HEK293 (cell line): ENCODE data around the gene ATP4A.

Source experiments
- BCL11A ChIP-seq: fragments of 450-650 bp; formaldehyde crosslinking; IDR thresholded peaks from 2 replicates; pipeline ENCODE4 v1.5.1; 2016; ENCODE audit warnings: low read depth, missing biosample characterization, missing genetic modification characterization
- CTCF ChIP-seq: fragments of 450-650 bp; formaldehyde crosslinking; IDR thresholded peaks from 2 replicates; pipeline ENCODE4 v1.5.1; 2016; ENCODE audit warnings: missing biosample characterization, missing genetic modification characterization
- REST ChIP-seq: fragments of 450-650 bp; formaldehyde crosslinking; IDR thresholded peaks from 2 replicates; pipeline ENCODE4 v1.5.1; 2016; ENCODE audit warnings: missing biosample characterization, missing genetic modification characterization
- ZNF248 ChIP-seq: fragments of 450-650 bp; formaldehyde crosslinking; IDR thresholded peaks from 2 replicates; pipeline ENCODE4 v1.5.1; 2017; ENCODE audit warnings: missing biosample characterization, missing genetic modification characterization
- ZNF664 ChIP-seq: fragments of 450-650 bp; formaldehyde crosslinking; IDR thresholded peaks from 2 replicates; pipeline ENCODE4 v1.5.1; 2016; ENCODE audit warnings: missing biosample characterization, missing genetic modification characterization
- ZSCAN16 ChIP-seq: fragments of 450-650 bp; formaldehyde crosslinking; IDR thresholded peaks from 2 replicates; pipeline ENCODE4 v1.5.1; 2016; ENCODE audit warnings: missing biosample characterization, missing genetic modification characterization
- ZSCAN5A ChIP-seq: fragments of 450-650 bp; formaldehyde crosslinking; IDR thresholded peaks from 2 replicates; pipeline ENCODE4 v1.5.1; 2016; ENCODE audit warnings: missing biosample characterization, missing genetic modification characterization

- TF ChIP-seq CTCF (tag by site-specific recombination) (no peak), ZSCAN16 (tag by site-specific recombination) (no peak), ZSCAN5A (tag by site-specific recombination) (no peak), ZNF664 (tag by site-specific recombination) (no peak), BCL11A (no peak), REST (no peak), ZNF248 (no peak)
These were observed 15.2 kb upstream of the ATP4A start for GRCh38 chr19:35578707-35579106.
